KMS-11 (cell line): ENCODE measurements around the gene OCA2.

ENCODE experiments used
- H2AFZ ChIP-seq: fragments of 200-600 bp; sonication (generic); 2 replicates; pipeline ENCODE4 v1.6.1; 2016; ENCODE audit warnings: antibody characterized with exemption, mixed run types, low read depth
- H3K27ac ChIP-seq: fragments of 200-600 bp; sonication (generic); 2 replicates; pipeline ENCODE4 v1.6.1; 2016; ENCODE audit warnings: mild to moderate bottlenecking, mixed run types
- H3K27me3 ChIP-seq: fragments of 200-600 bp; sonication (generic); 2 replicates; pipeline ENCODE4 v1.6.1; 2017; ENCODE audit warnings: mild to moderate bottlenecking, low read depth, mixed run types, moderate library complexity; ENCODE audit not compliant: insufficient read depth
- H3K36me3 ChIP-seq: fragments of 200-600 bp; sonication (generic); 2 replicates; pipeline ENCODE4 v1.6.1; 2017; ENCODE audit warnings: mild to moderate bottlenecking, mixed run types; ENCODE audit not compliant: insufficient read depth
- H3K4me1 ChIP-seq: fragments of 200-600 bp; sonication (generic); 2 replicates; pipeline ENCODE4 v1.6.1; 2016; ENCODE audit warnings: mild to moderate bottlenecking, low read depth, mixed run types; ENCODE audit not compliant: poor library complexity, severe bottlenecking
- H3K4me2 ChIP-seq: fragments of 200-600 bp; sonication (generic); 2 replicates; pipeline ENCODE4 v1.7.0; 2016; ENCODE audit warnings: mild to moderate bottlenecking, mixed run types
- H3K4me3 ChIP-seq: fragments of 200-600 bp; sonication (generic); IDR thresholded peaks from 2 replicates; pipeline ENCODE4 v1.6.1; 2017; ENCODE audit warnings: low read depth, low read length, mixed read lengths; ENCODE audit not compliant: insufficient read depth
- H3K79me2 ChIP-seq: fragments of 200-600 bp; sonication (generic); 2 replicates; pipeline ENCODE4 v1.6.1; 2016; ENCODE audit warnings: low read depth, mixed run types; ENCODE audit not compliant: insufficient read depth
- H3K9ac ChIP-seq: fragments of 200-600 bp; sonication (generic); 2 replicates; pipeline ENCODE4 v1.6.1; 2016; ENCODE audit warnings: mild to moderate bottlenecking, mixed run types
- H4K20me1 ChIP-seq: fragments of 200-600 bp; sonication (generic); 2 replicates; pipeline ENCODE4 v1.6.1; 2016; ENCODE audit warnings: mild to moderate bottlenecking, mixed run types; ENCODE audit not compliant: insufficient read depth
- TF ChIP-seq, protein P1 (sequence below): fragments of 200-600 bp; sonication (generic); conservative IDR thresholded peaks from 2 replicates; pipeline ENCODE4 v1.6.1; 2017; ENCODE audit warnings: low read depth, mild to moderate bottlenecking, antibody characterized with exemption, low read length, moderate library complexity, mixed read lengths

OCA2 gene

DNA sequence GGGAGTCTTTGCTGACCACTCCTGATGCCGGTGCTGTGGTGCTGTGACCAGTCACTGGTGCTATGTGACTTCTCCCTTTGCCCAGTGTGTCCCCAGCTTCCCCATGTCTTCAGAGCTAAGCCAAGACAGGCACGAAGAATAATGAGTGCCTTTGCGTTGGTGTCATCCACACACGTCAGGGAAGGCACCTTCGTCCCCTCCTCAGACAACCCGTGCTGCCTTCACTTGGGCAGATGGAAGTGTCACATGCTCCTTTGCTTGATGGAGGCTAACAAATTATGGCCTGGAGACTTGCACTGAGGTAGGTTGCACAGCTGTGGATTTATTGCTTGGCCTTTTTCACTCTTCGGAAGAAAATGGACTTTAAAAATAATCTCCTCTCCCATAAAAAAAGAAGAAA is 291.8 kb downstream of the OCA2 start:
- Histone ChIP-seq H3K79me2 (no peaks in the 10 kb centered on the region), H3K27me3 (no peaks in the 10 kb centered on the region), H3K4me1 (no peaks in the 10 kb centered on the region), H3K4me3 (no peak overlapping the region), H3K27ac (no peak overlapping the region), H4K20me1 (no peaks in the 10 kb centered on the region), H3K9ac (no peak overlapping the region), H2AFZ (no peak overlapping the region), H3K36me3 (no peaks in the 10 kb centered on the region), H3K4me2 (no peak overlapping the region)
- TF ChIP-seq, protein P1, sequence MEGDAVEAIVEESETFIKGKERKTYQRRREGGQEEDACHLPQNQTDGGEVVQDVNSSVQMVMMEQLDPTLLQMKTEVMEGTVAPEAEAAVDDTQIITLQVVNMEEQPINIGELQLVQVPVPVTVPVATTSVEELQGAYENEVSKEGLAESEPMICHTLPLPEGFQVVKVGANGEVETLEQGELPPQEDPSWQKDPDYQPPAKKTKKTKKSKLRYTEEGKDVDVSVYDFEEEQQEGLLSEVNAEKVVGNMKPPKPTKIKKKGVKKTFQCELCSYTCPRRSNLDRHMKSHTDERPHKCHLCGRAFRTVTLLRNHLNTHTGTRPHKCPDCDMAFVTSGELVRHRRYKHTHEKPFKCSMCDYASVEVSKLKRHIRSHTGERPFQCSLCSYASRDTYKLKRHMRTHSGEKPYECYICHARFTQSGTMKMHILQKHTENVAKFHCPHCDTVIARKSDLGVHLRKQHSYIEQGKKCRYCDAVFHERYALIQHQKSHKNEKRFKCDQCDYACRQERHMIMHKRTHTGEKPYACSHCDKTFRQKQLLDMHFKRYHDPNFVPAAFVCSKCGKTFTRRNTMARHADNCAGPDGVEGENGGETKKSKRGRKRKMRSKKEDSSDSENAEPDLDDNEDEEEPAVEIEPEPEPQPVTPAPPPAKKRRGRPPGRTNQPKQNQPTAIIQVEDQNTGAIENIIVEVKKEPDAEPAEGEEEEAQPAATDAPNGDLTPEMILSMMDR, result no peak

GRCh38 chr15:27806396-27806795 is 292.7 kb downstream of the OCA2 start:
- H3K4me3 ChIP-seq, result no peak overlapping the region
- H3K79me2 ChIP-seq, result no peaks in the 10 kb centered on the region
- H4K20me1 ChIP-seq, result no peaks in the 10 kb centered on the region
- no peaks in the 10 kb centered on the region for H3K36me3 ChIP-seq
- no peak overlapping the region for H3K27ac ChIP-seq
- no peak overlapping the region for H3K4me2 ChIP-seq
- H3K4me1 ChIP-seq, result no peaks in the 10 kb centered on the region
- no peak overlapping the region for H3K9ac ChIP-seq
- TF ChIP-seq, protein P1, result no peak
- H2AFZ ChIP-seq, result no peak overlapping the region
- H3K27me3 ChIP-seq, result no peaks in the 10 kb centered on the region

GRCh38 chr15:27805261-27806220 is 293.6 kb downstream of the OCA2 start:
- H3K4me1 ChIP-seq, result no peaks in the 10 kb centered on the region
- H4K20me1 ChIP-seq, result no peaks in the 10 kb centered on the region
- no peaks in the 10 kb centered on the region for H3K36me3 ChIP-seq
- H3K27me3 ChIP-seq, result no peaks in the 10 kb centered on the region
- no peaks in the 10 kb centered on the region for H3K79me2 ChIP-seq
- TF ChIP-seq, protein P1, result no peak
- H3K4me3 ChIP-seq, result no peak overlapping the region
- no peak overlapping the region for H3K27ac ChIP-seq
- no peak overlapping the region for H3K4me2 ChIP-seq
- H2AFZ ChIP-seq, result no peak overlapping the region
- H3K9ac ChIP-seq, result no peak overlapping the region

- Histone ChIP-seq H3K27ac (no peak overlapping the region), H4K20me1 (no peaks in the 10 kb centered on the region), H3K4me2 (no peak overlapping the region), H3K9ac (no peak overlapping the region), H3K4me1 (no peaks in the 10 kb centered on the region), H2AFZ (no peak overlapping the region), H3K36me3 (no peaks in the 10 kb centered on the region), H3K4me3 (no peak overlapping the region), H3K27me3 (no peaks in the 10 kb centered on the region), H3K79me2 (no peaks in the 10 kb centered on the region)
- TF ChIP-seq, protein P1, result no peak
Observed at GRCh38 chr15:27804569-27805260, 294.4 kb downstream of the OCA2 start.
